ENCODE data around the gene CETP.
A peak's percentile ranks its signal among the peaks of the same experiment; 100 is the strongest.

Gene CETP

DNA sequence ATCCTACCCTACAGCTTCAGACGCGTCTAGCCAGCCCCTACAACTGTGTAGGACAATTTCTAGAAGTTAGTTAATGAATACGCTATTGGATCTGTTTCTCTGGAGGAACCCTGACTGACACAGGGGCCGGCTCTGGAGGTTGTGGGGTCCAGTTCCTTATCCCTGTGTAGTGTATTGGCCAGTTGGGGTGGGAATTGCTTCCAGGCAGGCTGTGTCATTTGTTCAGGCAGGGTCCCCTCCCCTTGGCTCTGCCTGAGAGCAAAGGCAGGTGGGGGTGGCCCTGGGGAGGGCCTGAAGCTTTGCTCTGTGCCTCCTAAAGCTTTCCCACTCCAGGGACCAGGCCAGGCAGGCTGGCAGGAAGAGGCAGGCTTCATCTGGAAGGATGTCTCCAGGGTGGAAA lies 11.7 kb upstream of the CETP start:
- no peak overlapping the region for H3K4me3 ChIP-seq (ENCODE audit: low read depth, low read length)
- DNase-seq (ENCODE audit: low read depth) = no peak
- no peak for TF ChIP-seq CTCF (IDR thresholded peaks at IDR 0.05; ENCODE audit: control insufficient read depth, extremely low read depth, insufficient read depth)

DNA sequence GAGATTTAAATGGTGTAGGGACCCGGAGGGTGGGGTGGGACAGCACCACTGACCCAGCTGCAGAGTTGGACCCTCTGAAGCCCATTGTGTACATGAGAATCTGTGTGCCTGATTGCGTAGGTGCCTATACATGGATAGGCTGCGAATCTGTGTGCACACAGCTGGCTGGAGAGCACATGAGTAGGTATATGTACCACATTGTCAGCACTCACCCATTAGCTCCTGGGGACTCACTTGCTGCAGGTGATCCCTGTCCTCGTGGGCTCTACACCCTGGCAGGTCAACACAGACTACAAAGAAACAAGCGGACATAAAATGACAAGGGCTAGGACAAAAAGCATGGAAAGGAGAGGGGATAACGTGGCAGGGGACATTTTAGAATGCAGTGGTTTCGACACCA lies 11.3 kb upstream of the CETP start:
- DNase-seq (ENCODE audit: low read depth) = no peak
- TF ChIP-seq CTCF (IDR thresholded peaks at IDR 0.05; ENCODE audit: control insufficient read depth, extremely low read depth, insufficient read depth) = no peak
- H3K4me3 ChIP-seq (ENCODE audit: low read depth, low read length) = no peak overlapping the region

GRCh38 chr16:56950881-56951771 lies 10.6 kb upstream of the CETP start:
- peak; percentile 59 for TF ChIP-seq CTCF (IDR thresholded peaks at IDR 0.05; ENCODE audit: control insufficient read depth, extremely low read depth, insufficient read depth)
- DNase-seq (ENCODE audit: low read depth) = no peak

DNA sequence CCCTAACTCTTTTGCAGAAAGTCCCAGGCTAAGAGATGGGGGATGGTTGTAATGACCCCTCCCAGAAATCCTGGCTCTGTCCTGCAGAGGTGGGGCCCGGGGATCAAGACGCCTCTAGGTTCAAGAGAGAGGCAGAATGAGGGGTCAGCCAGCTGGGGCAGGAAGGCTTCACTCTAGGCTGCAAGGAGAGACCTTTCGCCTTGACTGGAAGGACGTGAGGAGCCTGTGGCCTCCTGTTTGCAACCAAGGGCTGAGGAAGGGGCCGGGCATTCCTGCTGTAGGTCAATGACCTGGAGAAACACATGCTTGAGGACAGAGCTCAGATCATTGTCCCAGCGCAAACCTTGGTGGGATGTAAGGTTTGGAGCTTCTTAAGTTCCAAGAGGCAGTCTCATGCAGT lies 8.7 kb upstream of the CETP start:
- no peak for DNase-seq (ENCODE audit: low read depth)
- H3K4me3 ChIP-seq (ENCODE audit: low read depth, low read length) = no peak overlapping the region
- TF ChIP-seq CTCF (IDR thresholded peaks at IDR 0.05; ENCODE audit: control insufficient read depth, extremely low read depth, insufficient read depth) = no peak

More at GRCh38 chr16:56950881-56951771, 10.6 kb upstream of the CETP start:
- no peak overlapping the region for H3K4me3 ChIP-seq (ENCODE audit: low read depth, low read length)

DNA sequence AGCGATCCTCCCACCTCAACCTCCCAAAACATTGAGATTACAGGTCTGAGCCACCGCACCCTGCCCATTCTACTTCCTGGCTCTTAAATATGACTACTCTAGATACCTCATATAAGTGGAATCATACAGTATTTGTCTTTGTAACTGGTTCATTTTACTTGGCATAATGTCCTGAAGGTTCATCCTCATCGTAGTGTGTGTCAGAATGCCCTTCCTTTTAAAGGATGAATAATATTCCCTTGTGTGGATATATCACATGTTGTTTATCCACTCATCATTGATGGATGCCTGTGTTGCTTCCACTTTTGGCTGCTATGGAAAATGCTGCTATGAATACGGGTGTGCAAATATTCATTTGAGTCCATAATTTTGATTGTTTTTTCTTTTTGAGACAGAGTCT lies 5.7 kb upstream of the CETP start:
- no peak for DNase-seq (ENCODE audit: low read depth)
- no peak for TF ChIP-seq CTCF (IDR thresholded peaks at IDR 0.05; ENCODE audit: control insufficient read depth, extremely low read depth, insufficient read depth)
- H3K4me3 ChIP-seq (ENCODE audit: low read depth, low read length) = no peak overlapping the region

GRCh38 chr16:56956756-56957155 lies 5.0 kb upstream of the CETP start:
- TF ChIP-seq CTCF (IDR thresholded peaks at IDR 0.05; ENCODE audit: control insufficient read depth, extremely low read depth, insufficient read depth) = no peak
- H3K4me3 ChIP-seq (ENCODE audit: low read depth, low read length) = no peak overlapping the region
- DNase-seq (ENCODE audit: low read depth) = no peak
